ENCODE results near the gene EGFL8. TPM values are rescaled to one million over a fixed set of nuclear protein-coding genes. Genes with fewer than 3 reads are reported as not detected.
A peak's percentile ranks its signal among the peaks of the same experiment; 100 is the strongest.

The EGFL8 gene
- total and polyA plus RNA-seq, 4 donors, result 1.8 to 8.2 (median 1.9) TPM

DNA sequence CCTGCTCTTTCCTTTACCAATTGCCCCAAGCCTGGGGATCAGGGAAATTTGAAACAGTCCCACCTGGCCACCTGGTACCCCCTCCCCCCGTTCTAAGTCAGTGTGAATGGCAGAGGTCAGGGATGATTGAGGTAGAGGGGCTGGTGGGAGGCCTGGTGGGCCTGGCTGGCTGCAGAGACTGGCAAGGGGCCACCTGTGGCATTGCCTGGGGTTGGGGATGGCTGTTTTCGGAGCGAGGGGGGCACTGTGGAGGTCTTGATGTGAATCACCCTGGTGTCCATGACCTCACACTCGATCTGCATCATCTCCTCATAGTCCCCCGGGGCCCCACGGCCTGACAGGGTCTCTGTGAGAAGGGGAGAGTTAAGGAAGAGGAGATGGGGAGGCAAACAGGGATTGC, 48.8 kb upstream of the EGFL8 start:
- peaks cover 2 to 23% (median 16%) of the 10 kb centered on the region in 4 donors for H3K4me1 ChIP-seq (ENCODE audit: control insufficient read depth in 4 of 4, insufficient read depth in 4 of 4, low read length in 3 of 4)
- no peaks in the 10 kb centered on the region for H3K27me3 ChIP-seq (ENCODE audit: control insufficient read depth in 4 of 4, insufficient read depth in 4 of 4, low read length in 3 of 4)
- TF ChIP-seq JUND (IDR thresholded peaks at IDR 0.05) (no peak), HNF4A (conservative IDR thresholded peaks at IDR 0.05) (no peak)
- TF ChIP-seq, protein P1, sequence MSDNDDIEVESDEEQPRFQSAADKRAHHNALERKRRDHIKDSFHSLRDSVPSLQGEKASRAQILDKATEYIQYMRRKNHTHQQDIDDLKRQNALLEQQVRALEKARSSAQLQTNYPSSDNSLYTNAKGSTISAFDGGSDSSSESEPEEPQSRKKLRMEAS (IDR thresholded peaks at IDR 0.05), result no peak
- no peaks in the 10 kb centered on the region for H3K9me3 ChIP-seq (ENCODE audit: control insufficient read depth in 4 of 4, low read length in 3 of 4)
- H3K36me3 ChIP-seq (ENCODE audit: control insufficient read depth in 4 of 4, insufficient read depth in 3 of 4, low read depth in 1 of 4, low read length in 3 of 4), result peaks cover 13 to 27% (median 19%) of the 10 kb centered on the region in 4 donors
- 90% methylated on average over 6 of the region's 6 CpGs for WGBS
- DNase-seq (ENCODE audit: low spot score), result no peak
- H3K4me3 ChIP-seq (ENCODE audit: low read depth in 1 of 3, low read length in 3 of 3), result no peak overlapping the region
- no peak overlapping the region for H3K9ac ChIP-seq (ENCODE audit: low read depth in 1 of 2, low read length in 2 of 2)
- H3K27ac ChIP-seq (ENCODE audit: low read depth in 1 of 2, low read length in 2 of 2), result no peak overlapping the region

DNA sequence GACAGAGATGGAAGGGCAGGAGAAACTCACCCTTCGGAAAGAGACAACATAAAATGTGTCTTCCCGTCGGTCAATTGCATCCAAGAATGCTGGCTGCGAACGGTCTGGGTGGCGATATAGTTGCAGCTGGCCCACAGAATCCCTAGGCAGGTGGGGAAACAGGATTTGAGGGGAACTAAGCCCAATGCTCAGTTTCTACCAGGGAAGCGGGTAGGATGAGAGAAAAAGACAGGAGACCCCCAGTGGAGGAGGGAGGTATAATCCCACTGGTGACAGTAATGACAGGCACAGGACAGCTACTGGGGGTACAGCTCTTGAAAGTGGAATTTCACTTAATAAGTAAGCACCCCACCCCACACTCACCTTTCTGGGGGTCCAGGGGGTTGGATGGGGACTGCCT, 47.7 kb upstream of the EGFL8 start:
- H3K9ac ChIP-seq (ENCODE audit: low read depth in 1 of 2, low read length in 2 of 2), result no peak overlapping the region
- 94% methylated on average over 7 of the region's 7 CpGs for WGBS
- peaks cover 0 to 18% (median 12%) of the 10 kb centered on the region in 4 donors for H3K4me1 ChIP-seq (ENCODE audit: control insufficient read depth in 4 of 4, insufficient read depth in 4 of 4, low read length in 3 of 4)
- no peaks in the 10 kb centered on the region for H3K9me3 ChIP-seq (ENCODE audit: control insufficient read depth in 4 of 4, low read length in 3 of 4)
- no peak for DNase-seq (ENCODE audit: low spot score)
- H3K4me3 ChIP-seq (ENCODE audit: low read depth in 1 of 3, low read length in 3 of 3), result no peak overlapping the region
- TF ChIP-seq RAD21 (IDR thresholded peaks at IDR 0.05), result peak in 1 of 2 donors; percentile 33
- TF ChIP-seq HNF4A (conservative IDR thresholded peaks at IDR 0.05), result no peak
- TF ChIP-seq, protein P1 (IDR thresholded peaks at IDR 0.05), result no peak
- TF ChIP-seq FOXA2 (IDR thresholded peaks at IDR 0.05), result no peak
- no peak for TF ChIP-seq GABPA (IDR thresholded peaks at IDR 0.05 in 1 of 2, conservative IDR thresholded peaks at IDR 0.05 in 1 of 2)
- TF ChIP-seq YY1 (IDR thresholded peaks at IDR 0.05), result no peak
- TF ChIP-seq RXRA (IDR thresholded peaks at IDR 0.05), result no peak
- TF ChIP-seq, protein P2, sequence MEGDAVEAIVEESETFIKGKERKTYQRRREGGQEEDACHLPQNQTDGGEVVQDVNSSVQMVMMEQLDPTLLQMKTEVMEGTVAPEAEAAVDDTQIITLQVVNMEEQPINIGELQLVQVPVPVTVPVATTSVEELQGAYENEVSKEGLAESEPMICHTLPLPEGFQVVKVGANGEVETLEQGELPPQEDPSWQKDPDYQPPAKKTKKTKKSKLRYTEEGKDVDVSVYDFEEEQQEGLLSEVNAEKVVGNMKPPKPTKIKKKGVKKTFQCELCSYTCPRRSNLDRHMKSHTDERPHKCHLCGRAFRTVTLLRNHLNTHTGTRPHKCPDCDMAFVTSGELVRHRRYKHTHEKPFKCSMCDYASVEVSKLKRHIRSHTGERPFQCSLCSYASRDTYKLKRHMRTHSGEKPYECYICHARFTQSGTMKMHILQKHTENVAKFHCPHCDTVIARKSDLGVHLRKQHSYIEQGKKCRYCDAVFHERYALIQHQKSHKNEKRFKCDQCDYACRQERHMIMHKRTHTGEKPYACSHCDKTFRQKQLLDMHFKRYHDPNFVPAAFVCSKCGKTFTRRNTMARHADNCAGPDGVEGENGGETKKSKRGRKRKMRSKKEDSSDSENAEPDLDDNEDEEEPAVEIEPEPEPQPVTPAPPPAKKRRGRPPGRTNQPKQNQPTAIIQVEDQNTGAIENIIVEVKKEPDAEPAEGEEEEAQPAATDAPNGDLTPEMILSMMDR (IDR thresholded peaks at IDR 0.05; ENCODE audit: low read depth, low read length, missing input control), result peak; percentile 26
- no peak for TF ChIP-seq HNF4G (IDR thresholded peaks at IDR 0.05)
- TF ChIP-seq SP1 (IDR thresholded peaks at IDR 0.05), result no peak
- TF ChIP-seq JUND (IDR thresholded peaks at IDR 0.05), result no peak
- TF ChIP-seq, protein P3, sequence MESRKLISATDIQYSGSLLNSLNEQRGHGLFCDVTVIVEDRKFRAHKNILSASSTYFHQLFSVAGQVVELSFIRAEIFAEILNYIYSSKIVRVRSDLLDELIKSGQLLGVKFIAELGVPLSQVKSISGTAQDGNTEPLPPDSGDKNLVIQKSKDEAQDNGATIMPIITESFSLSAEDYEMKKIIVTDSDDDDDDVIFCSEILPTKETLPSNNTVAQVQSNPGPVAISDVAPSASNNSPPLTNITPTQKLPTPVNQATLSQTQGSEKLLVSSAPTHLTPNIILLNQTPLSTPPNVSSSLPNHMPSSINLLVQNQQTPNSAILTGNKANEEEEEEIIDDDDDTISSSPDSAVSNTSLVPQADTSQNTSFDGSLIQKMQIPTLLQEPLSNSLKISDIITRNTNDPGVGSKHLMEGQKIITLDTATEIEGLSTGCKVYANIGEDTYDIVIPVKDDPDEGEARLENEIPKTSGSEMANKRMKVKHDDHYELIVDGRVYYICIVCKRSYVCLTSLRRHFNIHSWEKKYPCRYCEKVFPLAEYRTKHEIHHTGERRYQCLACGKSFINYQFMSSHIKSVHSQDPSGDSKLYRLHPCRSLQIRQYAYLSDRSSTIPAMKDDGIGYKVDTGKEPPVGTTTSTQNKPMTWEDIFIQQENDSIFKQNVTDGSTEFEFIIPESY (IDR thresholded peaks at IDR 0.05), result no peak
- no peak for TF ChIP-seq NR2F2 (IDR thresholded peaks at IDR 0.05)
- TF ChIP-seq TAF1 (conservative IDR thresholded peaks at IDR 0.05), result no peak
- no peak for TF ChIP-seq FOXA1 (IDR thresholded peaks at IDR 0.05)
- peaks cover 13 to 36% (median 26%) of the 10 kb centered on the region in 4 donors for H3K36me3 ChIP-seq (ENCODE audit: control insufficient read depth in 4 of 4, insufficient read depth in 3 of 4, low read depth in 1 of 4, low read length in 3 of 4)
- no peak overlapping the region for H3K27ac ChIP-seq (ENCODE audit: low read depth in 1 of 2, low read length in 2 of 2)
- no peaks in the 10 kb centered on the region for H3K27me3 ChIP-seq (ENCODE audit: control insufficient read depth in 4 of 4, insufficient read depth in 4 of 4, low read length in 3 of 4)

DNA sequence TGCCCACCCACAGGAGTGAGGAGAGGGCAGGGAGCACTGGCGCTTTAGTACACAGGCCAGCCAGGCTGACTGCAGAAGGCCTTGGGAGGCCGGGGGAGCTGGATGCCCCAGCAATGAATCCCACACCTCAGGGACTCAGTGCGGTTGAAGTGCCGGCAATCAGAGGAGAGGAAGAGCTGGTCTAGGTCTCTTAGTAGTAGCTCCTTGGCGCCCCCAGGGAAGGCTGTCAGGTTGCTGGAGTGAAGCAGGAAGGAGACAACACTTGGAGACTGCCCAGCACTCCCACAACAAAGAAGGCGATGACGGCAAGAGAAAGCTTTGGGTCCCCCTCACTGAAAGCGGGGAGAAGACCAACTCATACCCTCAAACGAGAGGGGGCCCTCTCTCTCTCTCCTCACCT, 46.9 kb upstream of the EGFL8 start:
- no peak overlapping the region for H3K27ac ChIP-seq (ENCODE audit: low read depth in 1 of 2, low read length in 2 of 2)
- peaks cover 0 to 18% (median 12%) of the 10 kb centered on the region in 4 donors for H3K4me1 ChIP-seq (ENCODE audit: control insufficient read depth in 4 of 4, insufficient read depth in 4 of 4, low read length in 3 of 4)
- 98% methylated on average over 9 of the region's 9 CpGs for WGBS
- no peaks in the 10 kb centered on the region for H3K27me3 ChIP-seq (ENCODE audit: control insufficient read depth in 4 of 4, insufficient read depth in 4 of 4, low read length in 3 of 4)
- no peak overlapping the region for H3K9ac ChIP-seq (ENCODE audit: low read depth in 1 of 2, low read length in 2 of 2)
- H3K9me3 ChIP-seq (ENCODE audit: control insufficient read depth in 4 of 4, low read length in 3 of 4), result no peaks in the 10 kb centered on the region
- DNase-seq (ENCODE audit: low spot score), result no peak
- peaks cover 13 to 42% (median 31%) of the 10 kb centered on the region in 4 donors for H3K36me3 ChIP-seq (ENCODE audit: control insufficient read depth in 4 of 4, insufficient read depth in 3 of 4, low read depth in 1 of 4, low read length in 3 of 4)
- H3K4me3 ChIP-seq (ENCODE audit: low read depth in 1 of 3, low read length in 3 of 3), result no peak overlapping the region
- TF ChIP-seq EGR1 (IDR thresholded peaks at IDR 0.05; ENCODE audit: low read depth in 2 of 2), result no peak
- no peak for TF ChIP-seq HNF4A (conservative IDR thresholded peaks at IDR 0.05)
- no peak for TF ChIP-seq GABPA (IDR thresholded peaks at IDR 0.05 in 1 of 2, conservative IDR thresholded peaks at IDR 0.05 in 1 of 2)
- TF ChIP-seq RXRA (IDR thresholded peaks at IDR 0.05), result no peak
- TF ChIP-seq, protein P4, sequence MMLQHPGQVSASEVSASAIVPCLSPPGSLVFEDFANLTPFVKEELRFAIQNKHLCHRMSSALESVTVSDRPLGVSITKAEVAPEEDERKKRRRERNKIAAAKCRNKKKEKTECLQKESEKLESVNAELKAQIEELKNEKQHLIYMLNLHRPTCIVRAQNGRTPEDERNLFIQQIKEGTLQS (IDR thresholded peaks at IDR 0.05), result no peak
- TF ChIP-seq, protein P5, sequence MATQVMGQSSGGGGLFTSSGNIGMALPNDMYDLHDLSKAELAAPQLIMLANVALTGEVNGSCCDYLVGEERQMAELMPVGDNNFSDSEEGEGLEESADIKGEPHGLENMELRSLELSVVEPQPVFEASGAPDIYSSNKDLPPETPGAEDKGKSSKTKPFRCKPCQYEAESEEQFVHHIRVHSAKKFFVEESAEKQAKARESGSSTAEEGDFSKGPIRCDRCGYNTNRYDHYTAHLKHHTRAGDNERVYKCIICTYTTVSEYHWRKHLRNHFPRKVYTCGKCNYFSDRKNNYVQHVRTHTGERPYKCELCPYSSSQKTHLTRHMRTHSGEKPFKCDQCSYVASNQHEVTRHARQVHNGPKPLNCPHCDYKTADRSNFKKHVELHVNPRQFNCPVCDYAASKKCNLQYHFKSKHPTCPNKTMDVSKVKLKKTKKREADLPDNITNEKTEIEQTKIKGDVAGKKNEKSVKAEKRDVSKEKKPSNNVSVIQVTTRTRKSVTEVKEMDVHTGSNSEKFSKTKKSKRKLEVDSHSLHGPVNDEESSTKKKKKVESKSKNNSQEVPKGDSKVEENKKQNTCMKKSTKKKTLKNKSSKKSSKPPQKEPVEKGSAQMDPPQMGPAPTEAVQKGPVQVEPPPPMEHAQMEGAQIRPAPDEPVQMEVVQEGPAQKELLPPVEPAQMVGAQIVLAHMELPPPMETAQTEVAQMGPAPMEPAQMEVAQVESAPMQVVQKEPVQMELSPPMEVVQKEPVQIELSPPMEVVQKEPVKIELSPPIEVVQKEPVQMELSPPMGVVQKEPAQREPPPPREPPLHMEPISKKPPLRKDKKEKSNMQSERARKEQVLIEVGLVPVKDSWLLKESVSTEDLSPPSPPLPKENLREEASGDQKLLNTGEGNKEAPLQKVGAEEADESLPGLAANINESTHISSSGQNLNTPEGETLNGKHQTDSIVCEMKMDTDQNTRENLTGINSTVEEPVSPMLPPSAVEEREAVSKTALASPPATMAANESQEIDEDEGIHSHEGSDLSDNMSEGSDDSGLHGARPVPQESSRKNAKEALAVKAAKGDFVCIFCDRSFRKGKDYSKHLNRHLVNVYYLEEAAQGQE (IDR thresholded peaks at IDR 0.05), result no peak
- TF ChIP-seq, protein P3 (IDR thresholded peaks at IDR 0.05), result no peak
